Loucy (cell line): ENCODE results near the gene MACROD2.

ENCODE experiments used
- EZH2phosphoT487 ChIP-seq: fragments of 200-600 bp; IDR thresholded peaks from 2 replicates; pipeline ENCODE4 v1.6.1; 2018; ENCODE audit warnings: antibody characterized with exemption, mild to moderate bottlenecking, moderate library complexity, borderline replicate concordance
- TF ChIP-seq, protein P1 (sequence below): fragments of 200-600 bp; sonication (generic); conservative IDR thresholded peaks from 2 replicates; pipeline ENCODE4 v1.5.1; 2014; ENCODE audit warnings: mild to moderate bottlenecking, antibody characterized with exemption, low read length

DNA sequence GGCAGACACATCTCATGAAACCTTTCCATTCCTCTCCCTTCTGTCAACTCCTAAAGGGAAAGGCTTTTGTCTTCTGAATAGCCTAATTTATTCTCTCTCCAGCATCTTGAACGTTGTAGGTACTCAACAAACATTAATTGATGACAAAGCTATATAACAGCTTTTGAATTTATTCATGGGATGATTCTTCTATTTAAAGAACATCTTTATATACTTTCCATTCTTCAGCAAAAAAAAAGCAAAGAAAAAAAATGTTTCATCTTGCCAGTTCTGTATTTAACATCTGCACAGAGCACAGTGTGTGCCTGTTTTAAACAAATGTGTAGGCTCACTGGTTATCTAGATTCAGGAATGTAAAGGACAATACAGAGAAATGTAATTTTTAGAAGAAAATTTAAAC lies 1929.2 kb downstream of the MACROD2 start:
- TF ChIP-seq, protein P1, sequence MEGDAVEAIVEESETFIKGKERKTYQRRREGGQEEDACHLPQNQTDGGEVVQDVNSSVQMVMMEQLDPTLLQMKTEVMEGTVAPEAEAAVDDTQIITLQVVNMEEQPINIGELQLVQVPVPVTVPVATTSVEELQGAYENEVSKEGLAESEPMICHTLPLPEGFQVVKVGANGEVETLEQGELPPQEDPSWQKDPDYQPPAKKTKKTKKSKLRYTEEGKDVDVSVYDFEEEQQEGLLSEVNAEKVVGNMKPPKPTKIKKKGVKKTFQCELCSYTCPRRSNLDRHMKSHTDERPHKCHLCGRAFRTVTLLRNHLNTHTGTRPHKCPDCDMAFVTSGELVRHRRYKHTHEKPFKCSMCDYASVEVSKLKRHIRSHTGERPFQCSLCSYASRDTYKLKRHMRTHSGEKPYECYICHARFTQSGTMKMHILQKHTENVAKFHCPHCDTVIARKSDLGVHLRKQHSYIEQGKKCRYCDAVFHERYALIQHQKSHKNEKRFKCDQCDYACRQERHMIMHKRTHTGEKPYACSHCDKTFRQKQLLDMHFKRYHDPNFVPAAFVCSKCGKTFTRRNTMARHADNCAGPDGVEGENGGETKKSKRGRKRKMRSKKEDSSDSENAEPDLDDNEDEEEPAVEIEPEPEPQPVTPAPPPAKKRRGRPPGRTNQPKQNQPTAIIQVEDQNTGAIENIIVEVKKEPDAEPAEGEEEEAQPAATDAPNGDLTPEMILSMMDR = no peak
- no peak for TF ChIP-seq EZH2phosphoT487
